Liver (tissue), 9 donors: ENCODE data around the gene HPS6. TPM values are rescaled to one million over a fixed set of nuclear protein-coding genes. Genes with fewer than 3 reads are reported as not detected.

Source experiments
- DNase-seq: peaks from one replicate; pipeline ENCODE4 v3.0.0-alpha.2; 2017; ENCODE audit warnings: low spot score
- H3K27ac ChIP-seq, 2 donors: one replicate each; pipeline ENCODE4 v1.7.0; 2013; ENCODE audit warnings: inconsistent platforms in 2 of 2, low read length in 2 of 2, control low read depth in 1 of 2, low read depth in 1 of 2, mild to moderate bottlenecking in 1 of 2
- H3K27me3 ChIP-seq, 4 donors: one replicate each; pipeline versions ENCODE4 v1.6.1 to v1.7.0; 2013; ENCODE audit warnings: low read length in 3 of 4, inconsistent platforms in 1 of 4, mild to moderate bottlenecking in 1 of 4, moderate library complexity in 1 of 4; ENCODE audit not compliant: control insufficient read depth in 4 of 4, insufficient read depth in 4 of 4
- H3K36me3 ChIP-seq, 4 donors: one replicate each; pipeline versions ENCODE4 v1.6.1 to v1.7.0; 2013; ENCODE audit warnings: low read length in 3 of 4, mild to moderate bottlenecking in 3 of 4, low read depth in 1 of 4, moderate library complexity in 1 of 4; ENCODE audit not compliant: control insufficient read depth in 4 of 4, insufficient read depth in 3 of 4
- H3K4me1 ChIP-seq, 4 donors: one replicate each; pipeline versions ENCODE4 v1.6.1 to v1.7.0; 2013; ENCODE audit warnings: low read length in 3 of 4, mild to moderate bottlenecking in 3 of 4, moderate library complexity in 1 of 4; ENCODE audit not compliant: control insufficient read depth in 4 of 4, insufficient read depth in 4 of 4
- H3K4me3 ChIP-seq, 3 donors: one replicate each; pipeline versions ENCODE4 v1.6.1 to v1.7.0; 2013; ENCODE audit warnings: low read length in 3 of 3, control low read depth in 1 of 3, low read depth in 1 of 3, mild to moderate bottlenecking in 1 of 3
- H3K9ac ChIP-seq, 2 donors: one replicate each; pipeline ENCODE4 v1.7.0; 2013; ENCODE audit warnings: low read length in 2 of 2, mild to moderate bottlenecking in 2 of 2, moderate library complexity in 2 of 2, control low read depth in 1 of 2, low read depth in 1 of 2
- H3K9me3 ChIP-seq, 4 donors: one replicate each; pipeline versions ENCODE4 v1.6.1 to v1.7.0; 2013; ENCODE audit warnings: low read length in 3 of 4; ENCODE audit not compliant: control insufficient read depth in 4 of 4
- CTCF ChIP-seq: fragments of 150-350 bp; IDR thresholded peaks from 2 replicates; pipeline ENCODE4 v1.5.1; 2017; ENCODE audit warnings: improper control_type of control experiment, low read depth, low read length; ENCODE audit not compliant: missing input control
- EGR1 ChIP-seq, 2 donors: IDR thresholded peaks; 2 replicates each; pipeline ENCODE4 v1.6.1; 2016 to 2018; ENCODE audit warnings: antibody characterized with exemption in 2 of 2, low read depth in 2 of 2
- FOXA1 ChIP-seq: IDR thresholded peaks from 2 replicates; pipeline ENCODE4 v1.6.1; 2016; ENCODE audit warnings: antibody characterized with exemption
- FOXA2 ChIP-seq: IDR thresholded peaks from 2 replicates; pipeline ENCODE4 v1.6.1; 2016; ENCODE audit warnings: antibody characterized with exemption
- HNF4A ChIP-seq, 2 donors: conservative IDR thresholded peaks; 2 replicates each; pipeline ENCODE4 v1.6.1; 2016; ENCODE audit warnings: antibody characterized with exemption in 2 of 2, mild to moderate bottlenecking in 2 of 2
- HNF4G ChIP-seq: IDR thresholded peaks from 2 replicates; pipeline ENCODE4 v1.6.1; 2016; ENCODE audit warnings: antibody characterized with exemption
- JUND ChIP-seq, 2 donors: IDR thresholded peaks; 2 replicates each; pipeline ENCODE4 v1.6.1; 2016; ENCODE audit warnings: antibody characterized with exemption in 2 of 2
- NR2F2 ChIP-seq: IDR thresholded peaks from 2 replicates; pipeline ENCODE4 v1.6.1; 2016; ENCODE audit warnings: antibody characterized with exemption
- RAD21 ChIP-seq, 2 donors: IDR thresholded peaks; 2 replicates each; pipeline ENCODE4 v1.6.1; 2016; ENCODE audit warnings: antibody characterized with exemption in 2 of 2, mild to moderate bottlenecking in 2 of 2
- RXRA ChIP-seq, 2 donors: IDR thresholded peaks; 2 replicates each; pipeline ENCODE4 v1.6.1; 2017 to 2018; ENCODE audit warnings: antibody characterized with exemption in 2 of 2, mild to moderate bottlenecking in 1 of 2
- SP1 ChIP-seq: IDR thresholded peaks from 2 replicates; pipeline ENCODE4 v1.6.1; 2018; ENCODE audit warnings: antibody characterized with exemption, mild to moderate bottlenecking
- YY1 ChIP-seq: IDR thresholded peaks from 2 replicates; pipeline ENCODE4 v1.6.1; 2016; ENCODE audit warnings: antibody characterized with exemption, mild to moderate bottlenecking
- ZBTB33 ChIP-seq: IDR thresholded peaks from 2 replicates; pipeline ENCODE4 v1.6.1; 2016; ENCODE audit warnings: antibody characterized with exemption
- WGBS: extraction: QIAGEN DNeasy Blood & Tissue Kit; methylation state at CpG from one replicate; pipeline ENCODE4 v1.1.7; 2013; 5-methylcytosine and 5-hydroxymethylcytosine counted together
- polyA plus RNA-seq, 2 donors: library from polyadenylated mRNA; stranded (reverse) in 1 of 2; unstranded in 1 of 2; fragments of 200-250 nt in 1 of 2; fragments of >200 nt in 1 of 2; fragmentation: Nextera tagmentation in 1 of 2; extraction: Ambion mirVana in 1 of 2; gene quantifications; one replicate each; pipeline versions ENCODE4 v1.2.1 to v1.2.3, GENCODE V29; 2013 to 2015
- total RNA-seq, 2 donors: library from RNA; depleted of rRNA; stranded (reverse); fragments of >200 nt; gene quantifications; one replicate each; pipeline ENCODE4 v1.2.3, GENCODE V29; 2014
- TF ChIP-seq, protein P1 (sequence below): IDR thresholded peaks from 2 replicates; pipeline ENCODE4 v1.6.1; 2016; ENCODE audit warnings: antibody characterized with exemption, mild to moderate bottlenecking
- TF ChIP-seq, protein P2 (sequence below): IDR thresholded peaks from 2 replicates; pipeline ENCODE4 v1.6.1; 2016; ENCODE audit warnings: antibody characterized with exemption
- donor health status: healthy.
- donor health status: healthy.
- donor health status: healthy.
- donor health status: healthy.
- donor health status: healthy.

The HPS6 gene
- total and polyA plus RNA-seq, 4 donors: 2.5 to 13.7 (median 10.0) TPM

DNA sequence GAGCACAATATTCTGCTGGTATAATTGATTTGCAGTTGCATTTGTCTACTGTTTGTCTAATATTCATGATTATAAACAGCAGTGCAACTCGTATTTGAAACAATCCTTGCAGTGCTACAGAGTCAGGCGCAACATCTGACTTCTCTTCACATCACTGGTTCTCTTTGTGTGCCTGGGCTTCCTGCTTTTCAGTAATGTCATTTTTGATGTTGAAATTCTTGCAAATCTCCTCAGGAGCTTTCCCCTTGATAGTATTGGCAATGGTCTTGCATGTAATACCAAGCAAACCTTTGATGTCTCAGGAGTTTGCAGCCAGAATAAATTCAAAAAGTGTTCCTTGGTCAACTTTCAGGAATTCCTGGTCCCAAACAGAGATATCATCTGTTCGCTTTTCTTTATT, 20.2 kb downstream of the HPS6 start:
- H3K27me3 ChIP-seq: no peaks in the 10 kb centered on the region
- H3K9me3 ChIP-seq: no peaks in the 10 kb centered on the region
- no peak overlapping the region for H3K9ac ChIP-seq
- H3K36me3 ChIP-seq: no peaks in the 10 kb centered on the region
- no peak overlapping the region for H3K27ac ChIP-seq
- 92% methylated on average over 3 of the region's 3 CpGs for WGBS
- TF ChIP-seq, protein P1, sequence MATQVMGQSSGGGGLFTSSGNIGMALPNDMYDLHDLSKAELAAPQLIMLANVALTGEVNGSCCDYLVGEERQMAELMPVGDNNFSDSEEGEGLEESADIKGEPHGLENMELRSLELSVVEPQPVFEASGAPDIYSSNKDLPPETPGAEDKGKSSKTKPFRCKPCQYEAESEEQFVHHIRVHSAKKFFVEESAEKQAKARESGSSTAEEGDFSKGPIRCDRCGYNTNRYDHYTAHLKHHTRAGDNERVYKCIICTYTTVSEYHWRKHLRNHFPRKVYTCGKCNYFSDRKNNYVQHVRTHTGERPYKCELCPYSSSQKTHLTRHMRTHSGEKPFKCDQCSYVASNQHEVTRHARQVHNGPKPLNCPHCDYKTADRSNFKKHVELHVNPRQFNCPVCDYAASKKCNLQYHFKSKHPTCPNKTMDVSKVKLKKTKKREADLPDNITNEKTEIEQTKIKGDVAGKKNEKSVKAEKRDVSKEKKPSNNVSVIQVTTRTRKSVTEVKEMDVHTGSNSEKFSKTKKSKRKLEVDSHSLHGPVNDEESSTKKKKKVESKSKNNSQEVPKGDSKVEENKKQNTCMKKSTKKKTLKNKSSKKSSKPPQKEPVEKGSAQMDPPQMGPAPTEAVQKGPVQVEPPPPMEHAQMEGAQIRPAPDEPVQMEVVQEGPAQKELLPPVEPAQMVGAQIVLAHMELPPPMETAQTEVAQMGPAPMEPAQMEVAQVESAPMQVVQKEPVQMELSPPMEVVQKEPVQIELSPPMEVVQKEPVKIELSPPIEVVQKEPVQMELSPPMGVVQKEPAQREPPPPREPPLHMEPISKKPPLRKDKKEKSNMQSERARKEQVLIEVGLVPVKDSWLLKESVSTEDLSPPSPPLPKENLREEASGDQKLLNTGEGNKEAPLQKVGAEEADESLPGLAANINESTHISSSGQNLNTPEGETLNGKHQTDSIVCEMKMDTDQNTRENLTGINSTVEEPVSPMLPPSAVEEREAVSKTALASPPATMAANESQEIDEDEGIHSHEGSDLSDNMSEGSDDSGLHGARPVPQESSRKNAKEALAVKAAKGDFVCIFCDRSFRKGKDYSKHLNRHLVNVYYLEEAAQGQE: no peak
- no peak for TF ChIP-seq YY1
- TF ChIP-seq CTCF: no peak
- TF ChIP-seq FOXA1: no peak
- no peak for TF ChIP-seq SP1
- no peak for TF ChIP-seq RAD21 (IDR thresholded peaks at IDR 0.05)
- TF ChIP-seq, protein P2, sequence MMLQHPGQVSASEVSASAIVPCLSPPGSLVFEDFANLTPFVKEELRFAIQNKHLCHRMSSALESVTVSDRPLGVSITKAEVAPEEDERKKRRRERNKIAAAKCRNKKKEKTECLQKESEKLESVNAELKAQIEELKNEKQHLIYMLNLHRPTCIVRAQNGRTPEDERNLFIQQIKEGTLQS: no peak
- no peak for TF ChIP-seq FOXA2
- no peak for TF ChIP-seq RXRA (IDR thresholded peaks at IDR 0.05)
- TF ChIP-seq EGR1 (IDR thresholded peaks at IDR 0.05; ENCODE audit: low read depth in 2 of 2): no peak
- TF ChIP-seq NR2F2: no peak
- TF ChIP-seq ZBTB33: no peak
- no peak for TF ChIP-seq HNF4G
- no peak for TF ChIP-seq JUND (IDR thresholded peaks at IDR 0.05)
- no peak for TF ChIP-seq HNF4A (conservative IDR thresholded peaks at IDR 0.05)
- no peaks in the 10 kb centered on the region for H3K4me1 ChIP-seq
- no peak overlapping the region for H3K4me3 ChIP-seq
- no peak for DNase-seq

DNA sequence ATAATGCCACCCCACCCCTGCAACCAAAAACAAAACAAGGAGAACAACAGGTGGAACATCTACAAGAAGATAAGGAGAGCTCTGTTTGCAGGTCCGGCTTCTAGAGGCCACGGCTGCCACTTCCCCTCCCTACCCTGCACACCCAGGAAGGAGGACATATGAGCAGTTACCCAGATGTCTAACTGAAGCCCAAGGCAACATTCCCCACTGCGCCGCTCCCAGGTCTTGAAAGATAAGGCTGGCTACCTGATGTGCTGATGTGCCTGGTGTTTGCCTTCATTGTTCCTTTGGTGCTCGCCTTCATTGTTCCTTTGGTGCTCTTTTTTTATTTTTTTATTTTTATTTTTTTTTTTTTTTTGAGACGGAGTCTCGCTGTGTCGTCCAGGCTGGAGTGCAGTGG, 21.0 kb downstream of the HPS6 start:
- no peak for DNase-seq
- no peaks in the 10 kb centered on the region for H3K36me3 ChIP-seq
- WGBS: 97% methylated on average over 8 of the region's 8 CpGs

More for the DNA sequence above, 21.0 kb downstream of the HPS6 start:
- Histone ChIP-seq H3K9me3 (no peaks in the 10 kb centered on the region), H3K4me3 (no peak overlapping the region), H3K4me1 (no peaks in the 10 kb centered on the region), H3K27ac (no peak overlapping the region), H3K27me3 (no peaks in the 10 kb centered on the region), H3K9ac (no peak overlapping the region)
- no peak for TF ChIP-seq RAD21 (IDR thresholded peaks at IDR 0.05)
